HG03039 (cell line): ENCODE data around the gene ITSN2.
"Not testable (repeated sequence)": the region's sequence is repeated elsewhere in the genome, so short reads cannot be mapped to it uniquely, and the experiment has no call there.

Experiments used
- ATAC-seq: cut with Tn5 transposase; IDR thresholded peaks from one replicate; pipeline ENCODE4 v1.9.1; 2021; ENCODE audit warnings: mild to moderate bottlenecking, moderate library complexity; ENCODE audit not compliant: unreplicated experiment

ITSN2 gene

GRCh38 chr2:24360050-24360962 is at the start of gene ITSN2:
TSS of gene ITSN2 (minus strand) at chr2:24360536. CDS start at chr2:24328082, 32,454 bp downstream.
- ATAC-seq: peak; percentile 74

GRCh38 chr2:24409171-24409570 is 48.8 kb upstream of the ITSN2 start:
- no peak for ATAC-seq

GRCh38 chr2:24408704-24409103 is 48.4 kb upstream of the ITSN2 start:
- ATAC-seq: not testable (repeated sequence)

- no peak for ATAC-seq
These were observed 44.2 kb upstream of the ITSN2 start for GRCh38 chr2:24404491-24404921.

- ATAC-seq: no peak
These were observed 43.5 kb upstream of the ITSN2 start for GRCh38 chr2:24403832-24404212.

GRCh38 chr2:24403168-24403831 is 43.0 kb upstream of the ITSN2 start:
- no peak for ATAC-seq

GRCh38 chr2:24402242-24403097 is 42.1 kb upstream of the ITSN2 start:
- no peak for ATAC-seq

GRCh38 chr2:24400207-24400907 is 40.0 kb upstream of the ITSN2 start:
- no peak for ATAC-seq

GRCh38 chr2:24399434-24400206 is 39.3 kb upstream of the ITSN2 start:
- no peak for ATAC-seq

GRCh38 chr2:24394998-24395397 is 34.7 kb upstream of the ITSN2 start:
- no peak for ATAC-seq

GRCh38 chr2:24392542-24393059 is 32.3 kb upstream of the ITSN2 start:
- ATAC-seq: no peak

GRCh38 chr2:24385366-24385765 is 25.0 kb upstream of the ITSN2 start:
- no peak for ATAC-seq

- no peak for ATAC-seq
These were observed 22.2 kb upstream of the ITSN2 start for GRCh38 chr2:24382363-24383073.

GRCh38 chr2:24380820-24381219 is 20.5 kb upstream of the ITSN2 start:
- ATAC-seq: no peak

GRCh38 chr2:24375349-24376087 is 15.2 kb upstream of the ITSN2 start:
- ATAC-seq: no peak

GRCh38 chr2:24374301-24374700 is 14.0 kb upstream of the ITSN2 start:
- no peak for ATAC-seq

- no peak for ATAC-seq
These were observed 11.7 kb upstream of the ITSN2 start for GRCh38 chr2:24372033-24372432.

GRCh38 chr2:24365826-24366225 is 5.5 kb upstream of the ITSN2 start:
- no peak for ATAC-seq
